ENCODE results near the gene DNAJB12.
"Not testable (repeated sequence)": the region's sequence is repeated elsewhere in the genome, so short reads cannot be mapped to it uniquely, and the experiment has no call there.

GRCh38 chr10:72326665-72327603, 27.8 kb downstream of the DNAJB12 start:
- not testable (repeated sequence) for TF ChIP-seq CTCF, POLR2A (IDR thresholded peaks at IDR 0.05)

All from testis (tissue), 2 donors.